ENCODE results near the gene WASF2.

GRCh38 chr1:27429029-27429425 lies 60.9 kb downstream of the WASF2 start:
- no peak for TF ChIP-seq POLR2AphosphoS5 (IDR thresholded peaks at IDR 0.05; ENCODE audit: borderline replicate concordance, low read depth, low read length)
- TF ChIP-seq EZH2 (IDR thresholded peaks at IDR 0.05): no peak
- TF ChIP-seq FOXP2 (optimal IDR thresholded peaks at IDR 0.05; ENCODE audit: control extremely low read depth, extremely low read length, insufficient read depth): no peak

All from SK-N-MC (cell line).